HG03442 (cell line): ENCODE data around the gene CHCHD6.

Source experiments
- ATAC-seq: cut with Tn5 transposase; IDR thresholded peaks from one replicate; pipeline ENCODE4 v1.9.1; 2021; ENCODE audit warnings: mild to moderate bottlenecking, moderate library complexity; ENCODE audit not compliant: unreplicated experiment

The CHCHD6 gene

GRCh38 chr3:126968391-126969390 is 264.7 kb downstream of the CHCHD6 start:
- ATAC-seq, result no peak

GRCh38 chr3:126969586-126969985 is 265.5 kb downstream of the CHCHD6 start:
- ATAC-seq, result no peak

- ATAC-seq, result no peak
These were observed 266.1 kb downstream of the CHCHD6 start for GRCh38 chr3:126970101-126970500.

GRCh38 chr3:126970921-126971320 is 266.9 kb downstream of the CHCHD6 start:
- ATAC-seq, result no peak

- no peak for ATAC-seq
These were observed 267.9 kb downstream of the CHCHD6 start for GRCh38 chr3:126971891-126972351.

GRCh38 chr3:126972866-126973265 is 268.8 kb downstream of the CHCHD6 start:
- no peak for ATAC-seq

- no peak for ATAC-seq
These were observed 269.8 kb downstream of the CHCHD6 start for GRCh38 chr3:126973814-126974213.

GRCh38 chr3:126974756-126975155 is 270.7 kb downstream of the CHCHD6 start:
- ATAC-seq, result no peak

GRCh38 chr3:126976906-126977305 is 272.9 kb downstream of the CHCHD6 start:
- ATAC-seq, result no peak

GRCh38 chr3:126977821-126978220 is 273.8 kb downstream of the CHCHD6 start:
- ATAC-seq, result no peak

GRCh38 chr3:126978291-126978690 is 274.3 kb downstream of the CHCHD6 start:
- no peak for ATAC-seq

- ATAC-seq, result no peak
These were observed 275.1 kb downstream of the CHCHD6 start for GRCh38 chr3:126979046-126979628.

- ATAC-seq, result no peak
These were observed 276.3 kb downstream of the CHCHD6 start for GRCh38 chr3:126980266-126980811.

- peak; percentile 15 for ATAC-seq
These were observed 278.1 kb downstream of the CHCHD6 start for GRCh38 chr3:126982126-126982470.

GRCh38 chr3:126982471-126983175 is 278.6 kb downstream of the CHCHD6 start, which contains the start of gene PLXNA1:
Gene PLXNA1, plus strand, starts transcription at chr3:126983115. Its CDS starts 5,479 bp downstream, at chr3:126988594.
- peak; percentile 73 for ATAC-seq

GRCh38 chr3:126983276-126983652 is 279.2 kb downstream of the CHCHD6 start:
- peak; percentile 12 for ATAC-seq

GRCh38 chr3:126983653-126984390 is 279.8 kb downstream of the CHCHD6 start:
- no peak for ATAC-seq

GRCh38 chr3:126984391-126985131 is 280.5 kb downstream of the CHCHD6 start:
- ATAC-seq, result no peak

- ATAC-seq, result no peak
These were observed 281.3 kb downstream of the CHCHD6 start for GRCh38 chr3:126985132-126985985.
